HFF-Myc (cell line): ENCODE data around the gene NPBWR2.

Source experiments
- DNase-seq: peaks from one replicate; pipeline ENCODE4 v3.0.0-alpha.2; 2011; ENCODE audit warnings: low read depth; ENCODE audit errors: extremely low read depth
- H3K4me3 ChIP-seq: replicated peaks from 2 replicates; pipeline ENCODE4 v1.5.1; 2011; ENCODE audit warnings: low read depth, mild to moderate bottlenecking, control low read depth, low read length
- CTCF ChIP-seq: IDR thresholded peaks from 2 replicates; pipeline ENCODE4 v1.5.1; 2012; ENCODE audit warnings: mild to moderate bottlenecking, low read depth, low read length, control low read depth; ENCODE audit errors: missing control alignments

Gene NPBWR2

GRCh38 chr20:64072498-64073063 is 34.8 kb downstream of the NPBWR2 start:
- no peak for DNase-seq
- H3K4me3 ChIP-seq, result no peak overlapping the region
- no peak for TF ChIP-seq CTCF

- H3K4me3 ChIP-seq, result no peak overlapping the region
- no peak for TF ChIP-seq CTCF
- DNase-seq, result no peak
Measured at GRCh38 chr20:64071341-64072332, 35.7 kb downstream of the NPBWR2 start.

- no peak overlapping the region for H3K4me3 ChIP-seq
- TF ChIP-seq CTCF, result no peak
- DNase-seq, result no peak
Measured at GRCh38 chr20:64070244-64070993, 36.9 kb downstream of the NPBWR2 start.

GRCh38 chr20:64069614-64070243 is 37.6 kb downstream of the NPBWR2 start:
- peak; percentile 82 for TF ChIP-seq CTCF
- H3K4me3 ChIP-seq, result no peak overlapping the region
- no peak for DNase-seq

- no peak for DNase-seq
- no peak overlapping the region for H3K4me3 ChIP-seq
- no peak for TF ChIP-seq CTCF
Measured at GRCh38 chr20:64069209-64069613, 38.2 kb downstream of the NPBWR2 start.
